ENCODE measurements around the gene ZC3HAV1. TPM values are rescaled to one million over a fixed set of nuclear protein-coding genes. Genes with fewer than 3 reads are reported as not detected.

Gene ZC3HAV1
- total and polyA plus RNA-seq, 9 of the 15 experiments (the other 6 are each of a cell fraction or from before 2014, with no cell fraction given): 11.9 to 40.5 (median 23.9) TPM

GRCh38 chr7:139119486-139119849 is 9.9 kb upstream of the ZC3HAV1 start (continued):
- TF ChIP-seq ARID4B (CRISPR knock-in tag; IDR thresholded peaks at IDR 0.05): peak; percentile 43; the same call in 1 of the 2 replicates
- TF ChIP-seq ZNF318 (IDR thresholded peaks at IDR 0.05; ENCODE audit: borderline replicate concordance in 1 of 2, low read depth in 1 of 2): peak in 1 of 2 experiments; percentile 13; a peak in 1 of 4 replicates

Measured in K562 (cell line).